GM19238 (cell line): Measurements from ENCODE around the gene BET1.

Source experiments
- DNase-seq: peaks from one replicate; pipeline ENCODE4 v3.0.0; 2011; ENCODE audit warnings: low spot score; ENCODE audit not compliant: insufficient read length

Gene BET1

DNA sequence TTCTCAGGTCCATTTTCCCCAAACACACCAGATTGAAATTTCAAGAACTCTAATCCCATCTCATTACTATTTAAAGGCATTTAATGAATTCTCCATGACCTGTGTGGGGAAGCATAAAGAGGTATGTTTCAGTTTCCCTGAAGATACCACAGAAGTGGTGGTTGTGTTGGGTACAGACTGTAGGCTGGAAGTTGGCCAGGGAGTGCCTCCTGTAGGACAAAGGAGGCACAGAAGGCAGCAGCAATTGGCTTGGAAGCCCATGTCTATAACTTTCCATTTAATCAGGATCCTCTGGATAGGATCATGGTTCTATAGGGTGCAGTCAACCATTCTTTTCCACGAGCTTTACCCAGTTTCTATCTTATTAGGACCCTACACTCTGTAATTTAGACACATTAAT lies 8.6 kb upstream of the BET1 start:
- DNase-seq = no peak

DNA sequence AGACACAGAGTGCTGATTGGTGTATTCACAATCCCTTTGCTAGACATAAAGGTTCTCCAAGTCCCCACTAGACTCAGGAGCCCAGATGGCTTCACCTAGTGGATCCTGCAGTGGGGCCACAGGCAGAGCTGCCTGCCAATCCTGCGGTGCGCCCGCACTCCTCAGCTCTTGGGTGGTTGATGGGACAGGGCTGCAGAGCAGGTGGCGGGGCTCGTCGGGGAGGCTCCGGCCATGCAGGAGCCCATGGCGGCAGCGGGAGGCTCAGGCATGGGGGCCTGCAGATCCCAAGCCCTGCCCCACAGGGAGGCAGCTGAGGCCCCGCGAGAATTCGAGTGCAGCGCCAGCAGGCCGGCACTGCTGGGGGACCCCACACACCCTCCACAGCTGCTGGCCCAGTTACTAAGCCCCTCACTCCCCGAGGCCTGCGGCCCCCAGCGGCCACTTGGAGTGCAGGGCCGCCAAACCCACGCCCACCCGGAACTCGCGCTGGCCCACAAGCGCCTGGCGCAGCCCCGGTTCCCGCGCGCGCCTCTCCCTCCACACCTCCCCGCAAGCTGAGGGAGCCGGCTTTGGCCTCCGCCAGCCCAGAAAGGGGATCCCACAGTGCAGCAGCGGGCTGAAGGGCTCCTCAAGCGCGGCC lies 7.7 kb upstream of the BET1 start:
- no peak for DNase-seq

DNA sequence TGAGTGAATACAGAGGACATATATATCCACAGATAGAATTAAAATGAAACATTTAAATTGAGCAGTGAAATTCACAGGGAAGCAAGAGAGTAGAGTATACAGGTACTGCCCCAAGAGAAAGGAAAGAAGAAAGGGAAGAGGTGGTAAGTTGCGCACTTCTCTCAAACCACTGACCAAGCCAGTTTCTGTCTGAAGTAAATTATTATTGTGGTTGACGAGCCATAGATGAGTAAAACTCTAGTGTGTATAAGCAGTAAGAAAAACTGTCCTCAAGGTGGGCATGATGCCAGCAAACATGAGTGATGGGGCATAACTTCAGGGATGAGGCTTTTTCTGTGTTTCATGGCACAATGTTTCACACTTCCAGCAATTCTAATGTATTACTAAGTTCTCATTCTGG lies 4.4 kb upstream of the BET1 start:
- DNase-seq = no peak

DNA sequence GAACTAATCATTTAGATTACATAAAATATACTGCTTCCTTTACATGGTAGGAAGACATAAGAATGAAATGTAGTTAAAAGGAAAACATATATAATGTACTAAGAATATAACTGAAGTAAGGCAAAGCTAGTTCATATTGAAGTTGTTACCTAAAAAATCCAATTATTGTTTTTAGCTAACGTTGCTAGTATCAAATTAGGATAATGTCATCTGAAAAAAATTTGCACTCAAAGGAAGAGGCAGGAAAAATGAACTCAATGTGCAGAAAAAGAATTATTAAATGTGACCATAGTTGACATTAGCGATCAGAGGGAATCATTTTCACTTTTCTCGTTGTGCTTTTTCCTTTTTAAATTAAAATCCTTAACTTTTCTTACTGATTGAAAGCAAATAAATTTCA lies 1.6 kb upstream of the BET1 start:
- no peak for DNase-seq

DNA sequence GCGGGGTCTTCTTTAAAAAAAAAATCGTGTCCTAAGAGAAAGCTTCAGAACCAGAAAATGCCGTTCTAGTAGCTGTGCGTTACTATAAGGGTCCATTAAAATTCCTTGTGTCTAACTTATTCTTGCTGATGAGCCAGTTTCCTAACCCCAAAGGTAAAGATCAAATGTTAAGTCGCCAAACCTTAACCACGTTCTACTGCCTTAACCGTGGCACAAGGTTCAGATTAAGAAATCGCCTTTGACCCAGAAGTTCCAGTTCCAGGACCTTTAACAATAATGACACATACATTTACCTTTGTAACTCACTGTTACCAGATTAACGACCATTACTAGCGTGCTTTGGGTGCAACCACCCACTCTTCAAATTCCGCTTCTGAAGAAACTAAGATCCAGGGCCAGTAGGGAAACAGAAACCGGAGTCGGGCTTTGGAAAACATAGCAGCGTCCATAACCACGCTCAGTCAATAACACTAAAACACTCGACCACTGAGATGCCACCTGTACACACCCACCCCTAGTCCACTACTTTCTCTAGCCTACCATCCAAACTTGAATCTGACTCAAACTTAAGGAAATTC lies 620 bp downstream of the BET1 start:
- DNase-seq = no peak

DNA sequence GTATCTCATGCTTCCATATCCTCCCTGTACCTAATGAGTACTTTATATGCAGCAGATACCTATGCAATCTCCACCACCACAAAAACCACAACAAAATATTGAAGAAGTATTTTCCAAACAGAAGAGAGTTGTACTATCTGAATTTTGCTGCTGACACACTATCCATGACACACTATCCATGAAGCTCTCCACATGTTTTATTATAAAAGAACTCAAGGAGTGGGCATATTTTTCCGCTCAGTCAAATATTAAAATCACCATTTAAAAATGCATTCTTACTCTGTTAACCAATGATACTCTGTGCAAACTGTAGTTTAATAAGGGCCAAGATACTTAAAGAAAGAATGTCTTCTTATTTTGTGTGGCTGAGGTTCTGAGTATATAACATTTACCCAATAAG lies 2.8 kb downstream of the BET1 start:
- DNase-seq = no peak

DNA sequence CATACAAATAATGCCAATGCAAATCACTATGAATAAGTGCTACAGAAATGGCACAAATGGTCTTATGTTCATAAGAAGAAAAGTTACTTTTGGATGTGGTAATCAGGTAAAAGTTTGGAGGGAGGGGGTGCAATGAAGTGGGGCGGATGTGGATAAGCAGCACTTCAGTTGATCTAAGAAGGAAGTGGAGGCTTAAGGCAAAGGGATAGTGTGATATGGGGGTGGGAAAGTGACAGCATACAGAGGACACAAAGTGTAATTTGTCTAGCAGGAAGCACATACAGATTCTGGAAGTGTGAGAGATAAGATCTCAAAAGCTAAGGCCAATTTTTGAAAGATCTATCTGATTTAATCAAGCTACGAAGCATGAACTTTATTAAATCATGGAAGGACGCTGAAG lies 6.3 kb downstream of the BET1 start:
- no peak for DNase-seq

DNA sequence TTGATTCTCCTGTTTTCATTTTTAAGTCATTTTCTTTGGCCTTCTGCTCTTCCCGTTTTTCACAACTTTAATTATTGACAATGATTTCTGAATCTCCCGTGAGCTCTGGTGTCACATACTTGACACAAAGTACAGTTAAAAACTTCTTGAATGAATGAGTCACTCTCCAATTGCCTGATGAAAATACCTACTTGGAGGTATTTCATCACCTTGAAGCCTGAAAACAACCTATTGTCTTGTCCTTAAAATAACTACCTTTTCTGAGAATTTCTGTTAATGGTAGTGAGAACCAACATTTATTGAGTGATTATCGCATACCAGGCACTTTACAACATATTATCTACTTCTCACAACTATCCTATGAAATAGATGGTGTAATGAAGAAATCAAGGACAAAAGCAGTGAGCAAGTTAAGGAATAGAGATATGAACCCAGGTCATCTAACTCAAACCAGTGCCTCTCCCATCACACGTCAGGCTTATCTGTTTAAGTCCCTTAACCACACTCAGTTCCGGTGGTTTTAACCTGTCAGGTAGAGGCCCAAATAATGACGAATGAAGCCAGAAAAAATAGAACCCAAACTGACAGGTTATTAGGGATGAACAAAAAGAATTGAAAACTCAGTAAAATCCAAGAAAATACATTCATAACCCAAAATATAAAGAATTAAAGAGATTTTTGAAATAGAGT lies 11.6 kb downstream of the BET1 start:
- no peak for DNase-seq

DNA sequence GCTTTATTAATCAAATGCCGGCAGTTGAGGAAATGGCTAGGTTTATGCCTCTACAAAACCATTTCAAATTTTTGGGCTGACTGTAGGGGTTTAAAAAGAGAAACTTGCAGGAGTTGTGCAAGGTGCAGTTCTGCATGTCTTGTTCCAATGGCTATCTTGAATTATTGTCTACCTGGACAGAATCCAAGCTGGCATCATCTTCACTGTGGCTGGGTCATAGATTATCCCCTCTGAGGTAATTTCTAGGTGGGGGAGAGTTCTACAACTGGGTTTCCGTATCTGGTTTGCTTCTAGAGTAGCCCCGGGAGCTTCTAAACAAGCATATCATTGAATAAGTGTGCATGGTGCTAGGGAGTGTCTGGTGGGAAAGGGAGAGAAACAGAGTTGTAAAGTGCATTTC lies 16.9 kb downstream of the BET1 start:
- no peak for DNase-seq

DNA sequence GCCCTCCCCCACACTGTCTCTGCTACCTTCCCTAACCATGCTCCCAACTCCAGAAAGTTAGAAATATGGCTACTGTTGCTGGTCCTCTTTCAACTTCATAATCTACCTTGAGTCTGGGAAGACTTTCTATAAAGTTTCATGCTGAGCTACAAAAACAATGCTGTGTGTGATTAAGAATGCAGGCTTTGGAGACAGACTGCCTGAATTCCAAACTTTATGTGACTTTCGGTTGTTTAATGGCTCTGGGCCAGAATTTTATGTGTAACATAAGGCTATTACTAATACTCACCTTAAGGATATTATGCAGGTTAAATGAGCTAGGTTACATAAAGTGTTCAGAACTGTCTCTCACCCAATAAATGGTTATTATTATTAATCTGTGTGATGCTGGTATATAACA lies 19.1 kb downstream of the BET1 start:
- DNase-seq = no peak

DNA sequence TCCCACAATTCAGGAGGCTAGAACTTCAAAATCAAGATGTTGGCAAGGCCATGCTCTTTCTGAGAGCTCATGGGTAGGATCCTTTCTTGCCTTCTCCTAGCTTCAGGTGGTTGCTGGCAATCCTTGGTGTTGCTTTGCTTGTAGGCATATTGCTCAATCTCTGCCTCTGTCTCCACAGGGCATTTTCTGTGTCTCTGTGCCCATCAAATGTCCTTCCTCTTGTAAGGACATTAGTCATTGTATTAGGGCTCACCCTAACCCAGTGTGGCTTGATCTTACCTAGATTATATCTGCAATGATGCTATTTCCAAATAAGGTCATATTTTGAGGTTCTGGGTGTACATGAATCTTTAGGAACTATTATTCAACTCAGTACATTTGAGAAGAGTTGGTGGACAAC lies 20.1 kb downstream of the BET1 start:
- DNase-seq = no peak

DNA sequence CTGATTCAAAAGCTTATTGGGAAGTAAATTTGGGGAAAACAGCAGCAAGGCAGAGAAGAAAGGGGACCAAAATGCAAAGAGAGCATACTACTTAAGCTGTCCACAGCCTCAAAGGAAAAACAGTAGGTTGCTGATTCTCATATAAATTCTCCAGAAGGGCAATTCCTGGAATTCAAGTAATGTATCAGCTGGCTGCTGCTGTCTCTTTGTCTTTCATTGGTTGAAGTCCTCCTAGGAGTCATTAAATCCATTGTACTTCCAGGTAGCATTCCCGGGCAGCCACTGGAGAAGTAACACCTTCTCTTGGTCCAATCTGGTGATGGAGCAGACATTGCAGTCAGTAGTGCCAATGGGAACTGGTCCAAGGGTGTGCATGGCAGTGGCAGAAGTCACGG lies 22.7 kb downstream of the BET1 start:
- DNase-seq = no peak

DNA sequence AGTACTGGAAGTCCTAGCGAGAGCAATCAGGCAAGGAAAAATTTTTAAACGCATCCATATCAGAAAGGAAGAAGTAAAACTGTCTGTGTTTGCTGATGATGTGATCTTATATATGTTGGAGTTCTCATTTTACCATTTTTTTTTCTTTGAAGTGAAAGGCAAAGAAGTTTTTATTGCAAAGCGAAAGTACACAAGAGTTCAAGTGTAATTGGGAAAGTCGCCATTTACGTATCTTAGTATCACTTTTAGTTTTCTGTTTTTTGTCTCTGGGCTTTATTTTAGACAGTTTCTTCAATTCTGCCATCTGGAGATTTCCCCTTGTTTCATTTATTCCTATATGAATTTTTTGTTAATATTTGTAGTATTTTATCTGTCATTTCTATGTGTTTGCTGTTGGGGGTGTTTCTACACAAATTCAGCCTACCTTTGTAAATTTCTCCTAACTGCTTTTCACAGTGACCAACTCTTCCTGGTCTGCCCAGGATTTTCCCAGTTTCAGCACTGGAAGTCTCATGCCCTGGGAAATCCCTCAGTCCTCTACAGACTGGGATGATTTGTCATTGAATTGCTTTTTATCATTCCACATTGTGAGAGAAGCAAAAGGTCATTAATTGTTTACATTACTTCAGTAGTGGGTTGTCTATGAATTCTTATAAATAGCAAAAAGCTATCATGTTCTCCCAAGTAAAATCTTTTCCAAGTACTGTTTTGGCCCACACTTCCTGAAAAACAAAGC lies 23.2 kb downstream of the BET1 start:
- DNase-seq = no peak

DNA sequence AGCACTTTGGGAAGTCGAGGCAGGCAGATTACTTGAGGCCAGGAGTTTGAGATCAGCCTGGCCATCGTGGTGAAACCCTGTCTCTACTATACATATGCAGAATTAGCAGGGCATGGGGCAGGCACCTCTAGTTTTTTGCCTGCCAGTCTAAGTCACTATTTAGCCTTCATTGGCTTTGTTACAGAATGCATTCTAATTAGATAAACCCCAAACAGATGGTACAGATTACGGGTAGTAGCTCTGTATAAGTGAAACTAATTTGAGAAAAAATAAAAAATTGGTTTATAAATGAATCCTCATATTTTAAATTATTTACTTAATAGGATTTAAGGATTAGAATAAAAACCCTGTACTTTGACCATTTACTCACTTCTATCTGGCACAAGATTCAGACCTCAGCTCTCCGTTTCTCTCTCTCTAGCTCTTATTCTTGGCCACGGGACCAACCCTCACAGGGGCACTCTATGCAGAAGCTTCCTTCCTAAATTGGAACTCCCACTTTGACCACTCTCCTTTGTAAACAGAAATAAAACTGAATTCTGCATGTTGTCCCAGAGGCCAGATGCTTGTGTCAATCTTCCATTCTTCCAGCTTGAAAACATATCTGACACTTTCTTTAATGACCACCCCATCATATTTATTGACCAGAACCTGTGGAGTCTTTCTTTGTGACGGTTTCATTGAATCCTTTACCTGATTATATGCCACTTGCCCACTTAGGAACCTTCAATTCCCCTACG lies 26.8 kb downstream of the BET1 start:
- no peak for DNase-seq

DNA sequence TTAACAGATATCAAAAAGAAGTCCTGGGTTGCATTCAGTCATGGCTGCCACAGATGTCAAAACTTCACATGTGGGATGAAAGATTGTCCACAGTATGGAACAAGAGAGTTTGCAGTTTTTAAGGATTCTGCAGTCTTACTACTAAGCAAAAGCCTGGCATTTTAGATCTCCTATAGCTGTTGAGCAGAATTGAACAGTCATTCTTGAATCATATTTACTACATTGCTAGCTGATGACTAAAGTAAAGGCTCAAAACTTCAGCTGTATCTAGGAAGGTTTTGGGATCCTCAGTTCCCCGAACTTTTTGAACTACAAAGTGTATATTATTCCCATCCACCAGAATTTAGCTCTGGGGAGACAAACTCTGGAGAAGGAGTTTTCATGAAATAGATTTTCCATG lies 31.0 kb downstream of the BET1 start:
- DNase-seq = no peak

DNA sequence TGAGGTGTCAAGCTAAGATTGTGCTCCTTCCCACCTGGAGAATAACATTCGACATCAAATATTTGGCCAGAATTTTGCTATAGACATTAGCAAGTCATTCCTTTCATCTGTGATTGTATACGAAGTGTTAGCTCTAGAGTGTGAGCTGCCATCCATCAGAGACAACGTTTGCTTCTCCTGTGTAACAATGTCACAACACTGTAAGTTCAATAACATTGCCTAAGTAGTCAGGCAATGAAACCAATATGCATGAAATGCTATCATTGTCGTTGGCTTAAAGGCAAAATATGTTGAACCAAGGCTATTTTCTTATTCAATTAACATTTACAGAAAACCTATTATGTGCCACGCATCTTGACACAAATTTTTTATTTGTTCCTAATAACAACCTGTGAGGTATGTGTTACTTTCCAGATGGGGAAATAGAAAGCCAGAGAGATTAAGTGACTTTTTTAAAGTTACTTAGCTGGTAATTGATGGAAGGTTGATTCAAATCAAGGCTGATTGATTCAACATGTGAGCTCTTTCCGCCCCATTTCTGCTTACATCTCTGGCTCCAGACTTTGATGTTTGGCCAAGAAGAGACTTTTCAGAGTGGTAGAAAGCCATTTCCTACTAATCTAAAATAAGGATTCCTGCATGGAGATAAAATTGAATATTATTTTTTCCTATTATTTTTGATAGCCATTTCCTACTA lies 32.0 kb downstream of the BET1 start:
- DNase-seq = no peak

DNA sequence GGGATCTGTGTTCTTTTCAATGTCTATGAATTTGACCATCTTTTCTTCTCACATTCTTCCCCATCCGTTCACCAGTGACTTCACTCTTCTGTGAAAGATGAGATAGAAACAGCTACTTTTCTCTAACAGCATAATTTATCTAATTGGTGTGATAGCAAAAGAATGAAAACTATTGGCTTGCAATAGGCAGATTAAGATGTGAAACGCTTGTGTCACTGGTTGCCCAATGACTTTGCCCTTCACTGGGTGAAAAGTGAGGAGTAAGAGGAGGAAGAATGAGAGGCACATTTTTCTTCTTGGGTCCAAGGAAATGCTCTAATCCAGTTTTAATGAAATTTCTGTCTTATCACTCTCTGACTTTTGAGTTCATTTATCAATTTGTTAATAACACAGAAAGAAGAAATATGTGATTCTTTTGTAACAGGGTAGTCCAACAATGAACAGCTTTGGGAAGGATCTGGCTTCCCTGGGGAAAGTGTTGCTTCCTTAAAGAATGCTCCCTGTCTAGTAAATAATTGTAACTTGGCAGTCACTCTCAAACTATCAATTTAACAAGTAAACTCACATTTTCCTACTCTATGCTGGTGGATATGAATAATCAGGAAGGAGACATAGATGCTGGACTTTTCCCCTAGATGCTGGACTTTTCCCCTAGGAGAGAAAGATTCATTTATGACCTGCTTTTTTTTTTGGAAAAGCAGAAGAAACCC lies 35.1 kb downstream of the BET1 start:
- DNase-seq = no peak

DNA sequence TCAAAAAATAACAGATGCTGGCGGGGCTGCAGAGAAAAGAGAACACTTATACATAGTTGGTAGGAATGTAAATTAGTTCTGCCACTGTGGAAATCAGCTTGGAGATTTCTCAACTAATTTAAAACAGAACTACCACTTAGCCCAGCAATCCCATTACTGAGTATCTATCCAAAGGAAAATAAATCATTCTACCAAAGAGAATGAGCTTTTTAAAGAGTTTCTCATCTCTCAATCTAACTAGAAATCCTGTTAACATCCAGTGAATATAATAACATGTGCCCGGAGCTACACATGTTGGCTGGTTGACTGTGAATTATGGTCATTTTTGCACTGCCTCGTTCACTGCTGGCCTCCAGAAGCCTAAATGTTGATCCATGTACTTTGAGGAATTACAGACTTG lies 39.3 kb downstream of the BET1 start:
- DNase-seq = no peak

DNA sequence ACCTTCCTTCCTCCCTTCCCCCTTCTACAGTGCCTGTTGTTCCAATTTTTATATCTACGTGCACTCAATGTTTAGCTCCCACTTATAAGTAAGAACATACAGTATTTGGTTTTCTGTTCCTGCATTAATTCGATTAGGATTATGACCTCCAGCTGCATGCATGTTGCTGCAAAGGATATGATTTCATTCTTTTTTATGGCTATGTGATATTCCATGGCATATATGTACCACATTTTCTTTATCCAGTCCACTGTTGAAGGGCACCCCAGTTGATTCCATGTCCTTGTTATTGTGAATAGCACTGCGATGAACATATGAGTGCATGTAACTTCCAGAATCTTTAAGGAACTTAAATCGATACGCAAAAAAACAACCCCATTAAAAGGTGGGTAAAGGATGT lies 39.9 kb downstream of the BET1 start:
- no peak for DNase-seq

DNA sequence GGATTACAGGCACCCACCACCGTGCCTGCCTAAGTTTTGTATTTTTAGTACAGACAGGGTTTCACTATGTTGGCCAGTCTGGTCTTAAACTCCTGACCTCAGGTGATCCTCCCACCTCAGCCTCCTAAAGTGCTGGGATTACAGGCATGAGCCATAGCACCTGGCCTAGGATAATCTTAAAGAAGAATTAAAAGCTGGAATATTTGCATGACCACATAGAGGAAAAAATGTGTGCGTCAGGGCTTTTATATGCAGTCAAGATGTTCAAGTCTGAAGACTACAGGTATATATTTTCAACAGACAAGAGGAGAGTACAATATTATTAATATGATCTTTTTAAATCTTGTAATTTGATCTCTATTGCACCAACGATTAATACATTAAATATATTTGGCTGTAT lies 43.2 kb downstream of the BET1 start:
- DNase-seq = no peak

DNA sequence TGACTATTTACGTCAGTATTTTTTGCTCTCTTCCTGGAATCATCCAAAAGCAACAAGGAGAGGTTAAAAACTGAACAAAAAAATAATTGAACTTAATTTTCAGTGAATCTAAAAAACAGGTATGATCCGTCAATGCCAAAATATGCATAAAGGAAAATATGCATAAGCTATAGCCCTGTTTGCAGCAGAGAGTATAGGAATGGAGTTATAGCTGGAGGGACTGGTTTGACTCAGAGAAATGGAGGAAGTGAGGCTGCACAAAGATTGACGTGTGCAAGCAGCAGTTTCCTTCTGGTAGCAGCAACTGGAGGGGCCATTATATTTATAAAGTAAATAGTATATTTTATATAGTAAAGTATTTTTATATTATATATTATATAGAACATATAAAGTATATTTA lies 45.5 kb downstream of the BET1 start:
- DNase-seq = no peak
